Measurements from ENCODE around the gene IGLON5. TPM values are rescaled to one million over a fixed set of nuclear protein-coding genes. Genes with fewer than 3 reads are reported as not detected.
A peak's percentile ranks its signal among the peaks of the same experiment; 100 is the strongest.

Gene IGLON5
- total and polyA plus RNA-seq, 12 donors, result 0.13 to 3.4 (median 1.2) TPM; not detected in 2

DNA sequence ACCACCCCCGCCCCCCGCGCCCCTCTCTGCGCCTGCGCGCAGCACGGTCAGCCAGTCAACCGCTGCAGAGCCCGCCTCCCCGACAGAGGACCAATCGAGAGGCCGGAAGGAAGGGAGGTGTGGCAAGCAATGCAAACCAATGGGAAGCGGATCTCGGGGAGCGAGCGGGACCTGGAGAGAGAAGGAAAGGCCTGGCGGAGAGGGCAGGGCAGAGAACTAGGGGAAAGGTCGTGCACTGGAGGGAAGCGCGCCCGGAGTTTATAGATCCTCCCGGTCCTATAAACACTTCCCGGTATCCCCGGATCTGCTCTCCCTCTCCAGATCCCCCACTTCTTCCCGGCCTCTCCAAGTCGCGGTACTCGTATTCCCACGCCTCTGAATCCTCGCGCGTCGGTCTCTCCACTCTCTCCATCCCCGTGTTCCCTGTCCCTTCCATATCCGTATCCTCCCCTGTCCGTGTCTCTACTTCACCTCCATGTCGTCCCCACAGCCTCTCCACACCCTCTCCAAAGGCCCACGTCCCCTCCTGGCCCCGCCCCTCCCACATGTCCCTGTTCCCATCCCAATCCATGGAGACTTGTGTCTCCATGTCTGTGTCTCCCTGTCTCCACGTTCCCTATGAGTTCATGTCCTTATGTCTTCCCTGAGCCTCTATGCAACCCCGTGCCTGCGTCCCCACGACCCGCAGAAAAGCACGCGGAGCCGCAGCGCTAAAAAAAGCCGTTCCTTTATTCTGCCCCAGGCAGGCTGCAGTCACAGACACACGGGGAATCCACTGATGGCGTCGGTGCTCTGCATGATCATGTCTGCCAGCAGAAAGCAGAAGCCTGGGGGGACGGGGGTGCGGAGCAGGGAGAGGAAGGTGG is 55.2 kb downstream of the IGLON5 start:
- DNase-seq, result peak; percentile 98 to 100 (median 99)
- Histone ChIP-seq H3K4me1 (replicated peaks in 1 of 2) (peaks cover 16 to 38% of the 10 kb centered on the region in 2 donors), H3K27me3 (no peaks in the 10 kb centered on the region), H3K4me3 (peak overlapping the region; percentile 3 to 78 (median 64)), H3K27ac (peak overlapping the region; percentile 42 to 97 (median 95)), H3K9me3 (replicated peaks in 1 of 3) (no peaks in the 10 kb centered on the region), H3K36me3 (replicated peaks in 1 of 2) (no peaks in the 10 kb centered on the region)
- WGBS, 4 donors, result 0 to 1% (median 0%) methylated on average over 49 to 54 of the region's 54 CpGs
- intact Hi-C loops (cut with DNase I), result no loop called here
- TF ChIP-seq, protein P1, sequence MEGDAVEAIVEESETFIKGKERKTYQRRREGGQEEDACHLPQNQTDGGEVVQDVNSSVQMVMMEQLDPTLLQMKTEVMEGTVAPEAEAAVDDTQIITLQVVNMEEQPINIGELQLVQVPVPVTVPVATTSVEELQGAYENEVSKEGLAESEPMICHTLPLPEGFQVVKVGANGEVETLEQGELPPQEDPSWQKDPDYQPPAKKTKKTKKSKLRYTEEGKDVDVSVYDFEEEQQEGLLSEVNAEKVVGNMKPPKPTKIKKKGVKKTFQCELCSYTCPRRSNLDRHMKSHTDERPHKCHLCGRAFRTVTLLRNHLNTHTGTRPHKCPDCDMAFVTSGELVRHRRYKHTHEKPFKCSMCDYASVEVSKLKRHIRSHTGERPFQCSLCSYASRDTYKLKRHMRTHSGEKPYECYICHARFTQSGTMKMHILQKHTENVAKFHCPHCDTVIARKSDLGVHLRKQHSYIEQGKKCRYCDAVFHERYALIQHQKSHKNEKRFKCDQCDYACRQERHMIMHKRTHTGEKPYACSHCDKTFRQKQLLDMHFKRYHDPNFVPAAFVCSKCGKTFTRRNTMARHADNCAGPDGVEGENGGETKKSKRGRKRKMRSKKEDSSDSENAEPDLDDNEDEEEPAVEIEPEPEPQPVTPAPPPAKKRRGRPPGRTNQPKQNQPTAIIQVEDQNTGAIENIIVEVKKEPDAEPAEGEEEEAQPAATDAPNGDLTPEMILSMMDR (IDR thresholded peaks at IDR 0.05), result no peak
- TF ChIP-seq POLR2A (IDR thresholded peaks at IDR 0.05), result peak in 1 of 2 donors; percentile 97

DNA sequence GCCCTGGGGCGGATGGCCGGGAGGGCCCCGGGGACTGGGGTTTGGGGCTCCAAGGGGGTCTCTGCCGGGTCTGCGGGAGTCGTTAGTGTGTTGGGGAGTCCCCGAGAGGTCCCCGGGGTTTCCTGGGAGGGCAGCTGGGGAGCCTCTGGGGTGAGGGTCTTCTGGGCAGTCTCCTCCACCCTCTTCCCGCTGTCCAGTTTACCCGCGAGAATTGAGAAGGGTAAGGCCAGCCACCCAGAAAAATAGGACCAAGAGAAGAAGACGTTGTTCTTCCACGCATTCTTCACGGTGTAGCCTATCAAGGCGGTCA is 55.8 kb downstream of the IGLON5 start:
- WGBS, 4 donors, result 0 to 1% (median 0%) methylated on average over 3 to 15 of the region's 15 CpGs
- intact Hi-C loops (cut with DNase I), result no loop called here
- Histone ChIP-seq H3K4me1 (replicated peaks in 1 of 2) (peaks cover 16 to 37% of the 10 kb centered on the region in 2 donors), H3K9me3 (replicated peaks in 1 of 3) (no peaks in the 10 kb centered on the region), H3K4me3 (peak overlapping the region; percentile 3 to 78 (median 64)), H3K36me3 (replicated peaks in 1 of 2) (no peaks in the 10 kb centered on the region), H3K27me3 (no peaks in the 10 kb centered on the region), H3K27ac (peak overlapping the region; percentile 42 to 97 (median 95))
- no peak for DNase-seq
- peak; percentile 66 to 97 for TF ChIP-seq POLR2A (IDR thresholded peaks at IDR 0.05)
- TF ChIP-seq, protein P1 (IDR thresholded peaks at IDR 0.05), result no peak

DNA sequence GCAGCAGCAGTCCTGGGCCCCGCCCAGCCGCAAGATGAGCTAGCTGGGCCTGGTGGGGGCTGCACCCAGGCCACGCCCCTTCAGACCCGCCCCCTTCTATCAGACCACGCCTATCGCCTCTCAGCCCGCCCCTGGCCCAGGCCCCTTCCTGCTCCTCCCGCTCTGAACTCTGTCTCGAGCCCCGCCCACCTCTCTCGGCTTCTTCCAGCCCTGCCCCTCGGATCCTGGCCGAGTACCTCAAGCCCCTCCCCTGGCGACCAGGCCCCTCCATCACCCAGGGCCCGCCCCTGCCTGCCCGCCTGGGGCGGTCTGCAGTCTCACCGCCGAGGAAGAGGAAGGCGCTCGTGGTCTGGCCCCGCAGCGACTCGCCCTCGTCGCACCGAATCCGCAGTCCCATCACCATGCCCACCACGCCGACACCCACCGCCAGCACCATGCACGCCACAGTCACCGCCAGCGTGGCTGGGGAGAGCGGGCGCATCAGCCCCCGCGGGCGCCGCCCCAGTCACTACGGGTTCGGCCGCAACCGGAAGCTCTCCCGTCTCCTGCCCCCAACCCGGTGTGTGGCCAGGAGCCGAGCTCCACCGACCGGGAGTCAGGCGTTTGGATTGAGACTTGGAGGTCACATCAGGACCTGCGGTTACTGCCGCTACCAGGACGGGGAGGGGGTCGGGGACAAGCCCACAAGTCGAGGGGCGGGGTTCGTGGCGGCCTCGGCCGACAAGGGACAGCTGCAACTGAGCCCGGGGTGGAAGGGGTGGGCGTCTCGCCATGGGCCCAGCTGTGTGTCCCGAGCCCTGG is 56.3 kb downstream of the IGLON5 start:
- peaks cover 16 to 31% of the 10 kb centered on the region in 2 donors for H3K4me1 ChIP-seq (replicated peaks in 1 of 2)
- intact Hi-C loops (cut with DNase I), result no loop called here
- DNase-seq, result peak; percentile 99 to 100 (median 99)
- TF ChIP-seq, protein P1 (IDR thresholded peaks at IDR 0.05), result peak in 1 of 6 experiments; percentile 17
- no peak for TF ChIP-seq POLR2A (IDR thresholded peaks at IDR 0.05)
- peak overlapping the region in 4 of 5 donors; percentile 92 to 97 (median 96) for H3K27ac ChIP-seq
- no peaks in the 10 kb centered on the region for H3K9me3 ChIP-seq (replicated peaks in 1 of 3)
- WGBS, 4 donors, result 0 to 2% (median 1%) methylated on average over 10 to 64 of the region's 64 CpGs
- no peaks in the 10 kb centered on the region for H3K36me3 ChIP-seq (replicated peaks in 1 of 2)
- H3K4me3 ChIP-seq, result peak overlapping the region; percentile 44 to 78 (median 59)
- no peaks in the 10 kb centered on the region for H3K27me3 ChIP-seq
